ENCODE results near the gene GLYR1.

DNA sequence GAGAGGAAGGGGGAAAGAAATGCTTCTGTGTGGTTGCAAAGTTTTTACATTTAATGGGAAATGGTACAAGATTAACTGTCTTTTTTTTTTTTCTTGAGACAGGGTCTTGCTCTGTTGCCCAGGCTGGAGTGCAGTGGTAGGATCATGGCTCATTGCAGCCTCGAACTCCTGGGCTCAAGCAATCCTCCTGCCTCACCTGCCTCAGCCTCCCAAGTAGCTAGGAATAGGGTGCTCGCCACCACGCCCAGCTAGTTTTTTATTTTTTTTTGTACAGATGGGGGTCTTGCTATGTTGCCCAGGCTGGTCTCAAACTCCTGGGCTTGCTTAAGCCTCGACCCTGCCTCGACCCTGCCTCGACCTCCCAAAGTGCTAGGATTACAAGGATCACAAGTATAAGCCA lies 40.8 kb downstream of the GLYR1 start:
- TF ChIP-seq EZH2 (IDR thresholded peaks at IDR 0.05; ENCODE audit: borderline replicate concordance, insufficient read depth, low read length, poor library complexity, severe bottlenecking) (no peak), TAF1 (IDR thresholded peaks at IDR 0.05; ENCODE audit: low read depth) (no peak), EP300 (conservative IDR thresholded peaks at IDR 0.05; ENCODE audit: poor library complexity, severe bottlenecking) (no peak), POLR2AphosphoS5 (IDR thresholded peaks at IDR 0.05) (no peak), MXI1 (conservative IDR thresholded peaks at IDR 0.05; ENCODE audit: poor library complexity, severe bottlenecking) (no peak), RAD21 (conservative IDR thresholded peaks at IDR 0.05) (no peak)
- TF ChIP-seq, protein P1, sequence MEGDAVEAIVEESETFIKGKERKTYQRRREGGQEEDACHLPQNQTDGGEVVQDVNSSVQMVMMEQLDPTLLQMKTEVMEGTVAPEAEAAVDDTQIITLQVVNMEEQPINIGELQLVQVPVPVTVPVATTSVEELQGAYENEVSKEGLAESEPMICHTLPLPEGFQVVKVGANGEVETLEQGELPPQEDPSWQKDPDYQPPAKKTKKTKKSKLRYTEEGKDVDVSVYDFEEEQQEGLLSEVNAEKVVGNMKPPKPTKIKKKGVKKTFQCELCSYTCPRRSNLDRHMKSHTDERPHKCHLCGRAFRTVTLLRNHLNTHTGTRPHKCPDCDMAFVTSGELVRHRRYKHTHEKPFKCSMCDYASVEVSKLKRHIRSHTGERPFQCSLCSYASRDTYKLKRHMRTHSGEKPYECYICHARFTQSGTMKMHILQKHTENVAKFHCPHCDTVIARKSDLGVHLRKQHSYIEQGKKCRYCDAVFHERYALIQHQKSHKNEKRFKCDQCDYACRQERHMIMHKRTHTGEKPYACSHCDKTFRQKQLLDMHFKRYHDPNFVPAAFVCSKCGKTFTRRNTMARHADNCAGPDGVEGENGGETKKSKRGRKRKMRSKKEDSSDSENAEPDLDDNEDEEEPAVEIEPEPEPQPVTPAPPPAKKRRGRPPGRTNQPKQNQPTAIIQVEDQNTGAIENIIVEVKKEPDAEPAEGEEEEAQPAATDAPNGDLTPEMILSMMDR (IDR thresholded peaks at IDR 0.05; ENCODE audit: poor library complexity, severe bottlenecking): no peak

Data from neural cell (in vitro differentiated cells).